Right kidney (tissue), 1 donor: Measurements from ENCODE around the gene HOMER3.

ENCODE experiments used
- DNase-seq: peaks from one replicate; pipeline ENCODE4 v3.0.0-alpha.2; 2016

HOMER3 gene

DNA sequence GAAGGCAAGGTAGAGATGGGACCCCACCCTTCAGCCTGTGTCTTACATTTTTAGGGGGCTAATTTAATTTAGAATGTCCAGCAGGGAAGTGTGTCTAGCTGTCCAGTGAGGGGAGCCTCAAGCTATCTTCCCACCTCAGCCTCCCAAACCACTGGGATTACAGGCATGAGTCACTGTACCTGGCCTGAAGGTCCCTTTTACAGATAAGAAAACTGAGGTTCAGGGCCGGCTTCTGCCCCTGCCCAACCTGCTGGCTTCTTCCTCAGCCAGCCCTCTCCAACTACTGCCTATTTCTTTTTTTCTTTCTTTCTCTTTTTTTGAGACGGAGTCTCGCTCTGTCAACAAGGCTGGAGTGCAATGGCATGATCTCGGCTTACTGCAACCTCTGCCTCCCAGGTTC, 19.4 kb upstream of the HOMER3 start:
- DNase-seq: no peak

DNA sequence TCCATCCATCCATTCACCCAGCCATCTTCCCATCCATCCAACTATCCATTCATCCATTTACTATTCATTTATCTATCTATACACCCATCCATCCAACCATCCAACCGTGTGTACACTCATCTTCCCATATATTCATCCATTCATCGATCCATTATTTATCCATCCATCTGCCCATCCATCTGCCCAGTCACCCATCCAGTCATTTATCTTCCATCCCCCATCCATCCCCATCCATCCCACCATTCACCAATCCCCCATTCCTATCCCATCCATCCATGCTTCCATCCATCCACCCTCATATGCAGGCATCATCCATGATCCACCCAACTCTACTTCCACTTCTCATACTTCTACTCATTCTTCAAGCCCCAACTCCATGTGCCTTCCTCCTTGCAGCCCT, 14.0 kb upstream of the HOMER3 start:
- DNase-seq: no peak

DNA sequence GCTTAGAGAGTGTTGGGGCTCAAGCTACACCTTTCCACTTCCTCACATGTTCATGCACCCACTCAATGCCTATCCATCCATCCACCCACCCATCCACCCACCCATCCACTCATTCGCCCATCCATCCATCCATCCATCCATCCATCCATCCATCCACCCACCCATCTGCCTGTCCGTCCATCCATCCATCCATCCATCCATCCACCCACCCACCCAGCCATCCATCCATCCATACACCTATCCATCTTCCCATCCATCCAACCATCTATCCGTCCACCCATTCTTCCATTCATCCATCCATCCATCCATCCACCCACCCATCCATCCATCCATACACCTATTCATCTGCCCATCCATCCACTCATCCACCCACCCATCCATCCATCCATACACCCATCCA, 13.1 kb upstream of the HOMER3 start:
- DNase-seq: no peak

DNA sequence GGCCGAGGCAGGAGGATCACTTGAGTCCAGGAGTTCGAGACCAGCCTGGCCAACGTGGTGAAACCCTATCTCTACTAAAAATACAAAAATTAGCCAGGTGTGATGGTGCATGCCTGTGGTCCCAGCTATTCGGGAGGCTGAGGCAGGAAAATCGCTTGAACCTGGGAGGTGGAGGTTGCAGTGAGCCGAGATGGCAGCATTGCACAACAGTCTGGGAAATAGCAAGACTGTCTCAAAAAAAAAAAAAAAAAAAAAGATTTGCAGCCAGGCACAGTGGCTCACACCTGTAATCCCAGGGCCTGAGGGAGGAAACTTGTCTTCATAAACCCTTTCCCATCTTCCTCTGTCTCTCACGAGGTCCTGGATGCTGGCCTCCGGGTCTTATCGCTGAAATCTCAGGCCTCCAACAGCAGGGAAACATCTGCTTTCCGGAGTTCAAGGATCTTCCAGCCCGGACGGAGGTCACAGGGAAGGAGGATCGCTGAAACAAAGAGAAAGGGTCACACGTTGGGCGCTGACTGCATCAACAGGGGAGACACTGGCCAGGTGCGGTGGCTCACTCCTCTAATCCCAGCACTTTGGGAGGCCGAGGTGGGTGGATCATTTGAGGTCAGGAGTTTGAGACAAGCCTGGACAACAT, 11.5 kb upstream of the HOMER3 start:
- peak; percentile 38 for DNase-seq

DNA sequence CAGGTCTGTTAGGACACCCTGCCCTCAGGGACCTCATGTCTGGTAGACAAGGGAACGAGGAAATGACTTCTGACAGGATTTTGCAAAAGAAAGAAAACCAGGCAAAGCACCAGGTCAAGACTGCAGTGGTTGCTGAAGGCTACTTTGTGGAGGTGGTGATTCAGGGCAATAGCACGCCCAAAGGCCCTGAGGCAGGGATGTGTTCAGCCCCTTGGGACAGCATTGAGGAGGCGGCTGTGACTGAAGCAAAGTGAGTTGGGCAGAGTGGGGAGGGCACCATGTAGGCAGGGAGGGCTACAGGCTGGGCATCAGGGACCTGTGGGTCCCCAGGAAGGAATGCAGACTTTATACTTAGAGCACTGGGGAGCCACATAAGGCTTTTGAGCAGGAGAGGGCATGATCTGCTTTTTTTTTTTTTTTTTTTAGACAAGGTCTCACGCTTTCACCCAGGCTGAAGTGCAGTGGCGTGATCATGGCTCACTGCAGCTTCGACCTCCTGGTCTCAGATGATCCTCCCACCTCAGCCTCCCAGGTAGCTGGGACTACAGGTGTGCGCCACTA, 10.8 kb upstream of the HOMER3 start:
- no peak for DNase-seq

DNA sequence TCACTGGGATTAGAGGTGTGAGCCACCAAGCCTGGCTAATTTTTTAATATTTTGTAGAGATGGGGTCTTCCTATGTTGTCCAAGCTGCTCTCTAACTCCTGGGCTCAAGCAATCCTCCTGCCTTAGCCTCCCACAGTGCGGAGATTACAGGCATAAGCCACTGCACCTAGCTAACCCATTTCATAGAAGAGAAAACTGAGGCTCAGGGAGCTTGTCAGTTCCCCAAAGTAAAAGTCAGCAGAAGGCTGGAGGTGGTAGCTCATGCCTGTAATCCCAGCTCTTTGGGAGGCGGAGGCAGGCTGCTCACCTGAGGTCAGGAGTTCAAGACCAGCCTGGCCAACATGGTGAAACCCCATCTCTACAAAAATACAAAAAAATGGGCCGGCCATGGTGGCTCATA, 8.8 kb upstream of the HOMER3 start:
- DNase-seq: no peak

DNA sequence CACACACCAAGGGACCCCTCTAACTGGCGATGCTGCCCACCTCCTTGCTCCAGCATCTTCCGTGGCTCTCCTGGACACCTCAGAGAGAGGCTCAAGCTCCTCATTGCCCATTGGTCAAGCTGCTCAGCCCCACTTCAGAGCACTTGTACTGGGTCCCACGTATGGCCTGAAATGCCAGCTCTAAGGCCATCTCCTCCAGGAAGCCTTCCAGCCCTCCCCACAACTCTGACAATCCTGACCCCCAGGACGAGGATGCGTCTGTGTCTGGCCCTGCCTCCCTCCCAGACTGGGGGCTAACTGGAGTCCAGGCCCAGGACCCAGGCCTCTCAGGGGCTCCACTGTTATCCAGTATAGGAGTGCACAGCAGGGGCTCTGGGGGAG, 7.9 kb upstream of the HOMER3 start:
- DNase-seq: no peak

DNA sequence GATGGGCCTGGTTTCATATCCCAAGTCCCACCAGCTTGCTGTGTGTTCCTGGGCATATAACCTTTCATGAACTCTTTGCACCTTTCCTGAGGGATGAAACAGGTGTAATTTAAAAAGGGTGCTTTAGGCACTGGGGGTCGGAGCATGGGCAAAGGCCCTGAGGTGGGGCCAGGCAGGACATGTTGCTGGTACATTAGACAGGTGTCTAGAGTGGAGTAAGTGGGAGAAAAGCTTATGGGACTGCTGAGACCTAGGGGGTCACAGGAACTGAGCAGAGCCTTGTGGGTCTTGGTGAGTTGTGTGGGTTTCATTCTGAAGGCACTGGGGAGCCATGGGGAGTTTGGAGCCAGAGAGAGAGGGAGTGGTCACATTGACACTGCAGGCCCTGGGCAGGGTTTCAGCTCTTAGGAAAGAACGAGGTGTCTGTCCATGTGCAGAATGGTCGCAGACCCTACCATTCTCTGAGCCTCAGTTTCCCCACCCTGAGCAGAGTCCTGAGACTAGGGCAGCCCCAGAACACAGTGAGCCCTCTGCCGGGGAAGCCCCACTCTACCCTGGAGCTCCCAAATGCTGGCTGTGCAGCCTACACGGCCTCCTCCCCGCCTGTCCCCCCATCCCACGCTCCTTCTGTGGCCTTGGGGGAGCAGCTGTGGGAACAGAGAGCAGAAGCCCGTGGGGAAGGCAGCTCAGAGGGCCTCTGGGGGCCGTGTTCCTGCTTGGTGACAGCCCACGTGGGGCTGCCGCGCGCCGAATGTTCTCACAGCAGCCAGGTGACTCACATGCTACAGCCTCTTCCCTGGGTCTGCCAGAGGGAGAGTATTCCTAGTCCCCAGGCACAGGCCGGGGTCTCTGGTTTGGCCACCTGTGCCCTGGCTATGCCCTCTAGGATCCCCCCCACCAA, 7.3 kb upstream of the HOMER3 start:
- no peak for DNase-seq

DNA sequence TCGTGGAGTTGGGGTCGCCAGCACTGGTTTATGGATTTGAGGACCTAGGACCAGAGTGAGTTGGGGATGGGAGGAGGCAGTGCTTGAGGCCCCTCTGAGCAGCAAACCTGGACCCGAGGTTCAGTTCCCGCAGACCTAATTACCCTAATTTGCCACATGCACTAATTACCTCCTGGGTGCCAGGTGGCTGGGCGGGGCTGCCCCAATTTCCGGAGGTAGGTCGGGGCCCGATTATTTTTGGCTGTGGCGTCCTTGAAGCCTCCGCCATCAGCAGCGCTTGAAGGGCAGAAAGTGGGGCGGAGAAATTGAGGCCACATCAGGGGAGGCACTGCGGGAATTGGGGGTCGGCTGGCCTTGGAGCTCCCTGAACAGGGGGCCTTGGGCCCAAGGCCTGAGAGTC, 5.9 kb upstream of the HOMER3 start:
- no peak for DNase-seq

DNA sequence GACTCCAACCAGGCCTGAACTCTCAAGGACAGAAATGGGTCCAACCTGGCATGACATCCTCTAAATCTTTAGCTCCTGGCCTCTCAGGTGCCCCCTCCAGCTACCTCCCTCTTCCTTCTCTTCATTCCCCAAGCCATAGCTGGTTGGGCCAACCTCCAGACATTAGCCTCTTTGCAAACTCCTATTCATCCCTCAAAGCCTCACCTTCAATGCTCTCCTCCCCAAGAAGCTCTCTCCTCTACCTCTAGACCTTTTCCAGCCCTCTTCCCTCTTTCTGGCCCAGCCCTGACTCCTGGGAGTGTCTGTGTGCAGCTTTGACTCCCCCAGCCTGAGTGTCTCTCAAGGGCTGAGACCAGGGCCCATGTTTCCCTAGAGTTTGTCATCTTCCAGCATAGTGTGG, 5.3 kb upstream of the HOMER3 start:
- DNase-seq: no peak

DNA sequence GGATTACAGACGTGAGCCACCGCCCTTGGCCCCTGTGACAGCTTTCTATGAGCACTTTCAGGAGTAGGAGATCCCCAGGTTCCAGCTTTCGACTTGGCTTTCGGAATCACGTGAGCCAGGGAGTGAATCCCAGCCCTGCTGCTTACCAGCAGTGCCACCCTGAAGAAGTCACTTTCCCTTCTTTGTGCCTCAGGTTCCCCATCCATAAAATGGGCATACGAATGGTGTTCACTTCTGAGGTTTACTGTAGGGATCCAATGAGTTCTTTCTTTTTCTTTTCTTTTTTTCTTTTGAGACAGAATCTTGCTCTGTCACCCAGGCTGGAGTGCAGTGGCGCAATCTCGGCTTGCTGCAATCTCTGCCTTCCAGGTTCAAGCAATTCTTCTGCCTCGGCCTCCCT, 4.3 kb upstream of the HOMER3 start:
- no peak for DNase-seq

DNA sequence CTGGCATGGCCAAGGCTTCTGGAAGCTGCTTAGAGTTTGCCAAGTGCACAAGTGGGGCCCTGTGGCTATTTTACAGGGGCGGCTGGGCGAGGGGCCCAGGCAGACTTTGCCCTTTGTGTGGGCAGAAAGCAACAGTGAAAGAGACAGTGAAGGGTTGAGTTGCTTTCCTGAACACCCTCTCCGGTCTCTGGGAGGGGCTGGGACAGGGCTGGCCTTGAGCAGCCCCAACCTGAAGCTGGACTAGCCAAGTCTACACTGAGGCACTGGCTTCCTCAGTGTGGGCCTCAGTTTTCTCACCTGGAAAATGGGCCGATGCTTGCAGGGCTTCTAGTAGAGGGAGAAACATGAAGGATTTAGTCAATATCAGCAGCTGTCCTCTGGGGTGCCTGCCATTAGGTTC, 2.4 kb upstream of the HOMER3 start:
- DNase-seq: no peak

DNA sequence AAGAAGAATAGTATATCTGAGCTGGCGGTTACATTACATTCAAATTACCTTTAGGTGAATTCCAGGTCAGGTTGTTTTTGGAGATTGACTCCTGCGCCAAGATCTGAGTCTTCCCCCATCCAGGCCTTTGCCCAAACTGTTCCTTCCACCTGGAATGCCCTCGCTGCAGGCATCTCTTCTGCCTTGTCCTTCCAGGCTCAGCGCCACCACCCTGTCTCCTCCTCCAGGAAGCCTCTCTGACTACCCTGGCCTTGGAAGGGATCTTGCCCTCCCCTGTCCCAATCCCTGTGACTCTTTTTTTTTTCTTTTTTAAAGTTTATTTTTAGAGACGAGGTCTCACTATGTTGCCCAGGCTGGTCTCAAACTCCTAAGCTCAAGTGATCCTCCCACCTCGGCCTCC, 1.7 kb upstream of the HOMER3 start:
- no peak for DNase-seq

DNA sequence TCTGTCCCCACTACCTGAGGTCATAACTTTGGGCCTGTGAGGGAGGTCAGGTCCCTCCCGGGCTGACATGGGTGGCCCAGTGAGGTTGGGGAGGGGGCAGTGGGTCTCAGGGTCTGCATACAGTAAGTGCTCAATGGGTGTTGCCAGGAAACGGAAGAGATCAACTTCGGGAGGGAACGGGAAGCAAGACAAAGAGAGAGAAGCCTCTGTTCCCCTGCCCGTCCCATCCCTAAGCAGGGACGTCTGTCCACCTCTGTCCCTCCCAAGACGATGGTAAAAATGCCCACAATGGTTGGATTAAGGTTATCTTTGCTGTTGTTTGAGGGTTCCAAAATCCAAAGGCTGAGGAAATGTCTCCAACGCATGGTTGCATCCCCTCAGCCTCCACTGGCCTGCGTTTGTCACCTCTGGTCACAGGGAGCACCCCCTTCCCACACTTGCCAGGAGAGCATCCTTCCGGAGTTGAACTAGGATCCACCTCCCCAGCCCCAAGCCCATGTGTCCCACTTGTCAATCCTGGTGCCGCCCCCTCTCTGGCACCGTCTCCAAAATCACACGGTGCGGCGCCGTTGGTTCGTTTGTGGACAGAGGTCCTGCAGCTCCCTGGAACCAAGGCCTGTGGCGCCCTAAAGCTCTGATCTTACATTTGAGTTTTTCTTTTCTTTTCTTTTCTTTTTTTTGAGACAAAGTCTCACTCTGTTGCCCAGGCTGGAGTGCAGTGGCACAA, 774 bp upstream of the HOMER3 start:
- DNase-seq: peak; percentile 47

DNA sequence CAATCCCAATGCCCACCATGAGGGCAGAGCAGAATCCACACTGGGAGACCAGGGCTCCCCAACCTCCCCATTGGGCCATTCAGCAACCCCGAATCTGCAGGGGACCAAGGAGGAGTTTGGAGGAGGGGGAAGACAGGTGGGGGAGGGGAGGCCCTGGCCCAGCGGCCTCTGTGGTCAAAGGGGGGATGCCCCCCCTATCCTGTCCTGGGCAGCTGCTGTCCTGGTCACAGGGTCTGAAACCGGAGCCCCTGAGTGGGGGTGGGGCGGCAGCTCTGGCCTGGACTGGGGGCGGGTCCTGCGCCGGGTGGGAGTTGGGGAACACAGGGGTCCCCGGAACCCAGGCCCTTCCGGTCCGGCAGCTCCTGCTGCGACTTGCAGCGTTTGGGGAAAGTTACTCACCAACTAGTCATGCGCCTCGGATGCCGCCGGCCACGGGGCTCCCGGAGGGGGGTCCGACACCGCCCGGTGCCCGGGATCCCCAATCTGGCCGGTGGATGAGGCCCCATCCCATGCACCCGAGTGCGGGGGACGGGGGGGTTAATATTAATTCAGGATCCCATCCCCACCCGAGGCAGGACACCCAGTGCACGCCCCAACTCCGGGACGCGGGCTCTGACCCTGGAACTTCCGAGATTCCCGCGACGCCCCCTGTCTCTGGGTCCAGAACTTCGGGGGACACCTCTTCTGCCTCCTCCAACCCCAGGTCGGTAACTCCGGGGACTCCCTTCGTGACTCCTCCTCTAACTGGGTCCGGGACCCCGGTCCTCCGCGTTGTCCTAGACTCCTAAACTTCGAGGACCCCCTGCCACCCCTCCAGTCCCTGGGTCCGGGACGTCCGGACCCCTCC, 872 bp downstream of the HOMER3 start:
- peak; percentile 60 for DNase-seq

DNA sequence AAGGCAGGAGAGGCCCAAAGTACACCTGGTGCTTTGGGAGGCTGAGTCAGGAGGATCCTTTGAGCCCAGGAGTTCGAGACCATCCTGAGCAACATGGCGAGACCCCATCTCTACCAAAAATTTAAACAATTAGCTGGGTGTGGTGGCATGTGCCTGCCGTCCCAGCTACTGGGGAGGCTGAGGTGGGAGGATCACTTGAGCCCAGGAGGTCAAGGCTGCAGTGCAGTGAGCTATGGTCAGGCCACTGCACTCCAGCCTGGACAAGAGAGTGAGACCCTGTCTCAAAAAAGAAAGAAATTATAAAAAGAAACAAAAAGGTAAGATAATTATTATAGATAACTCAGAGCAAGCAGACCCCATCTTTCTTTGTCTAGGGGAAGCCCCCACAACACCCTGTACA, 1.9 kb downstream of the HOMER3 start:
- DNase-seq: no peak

DNA sequence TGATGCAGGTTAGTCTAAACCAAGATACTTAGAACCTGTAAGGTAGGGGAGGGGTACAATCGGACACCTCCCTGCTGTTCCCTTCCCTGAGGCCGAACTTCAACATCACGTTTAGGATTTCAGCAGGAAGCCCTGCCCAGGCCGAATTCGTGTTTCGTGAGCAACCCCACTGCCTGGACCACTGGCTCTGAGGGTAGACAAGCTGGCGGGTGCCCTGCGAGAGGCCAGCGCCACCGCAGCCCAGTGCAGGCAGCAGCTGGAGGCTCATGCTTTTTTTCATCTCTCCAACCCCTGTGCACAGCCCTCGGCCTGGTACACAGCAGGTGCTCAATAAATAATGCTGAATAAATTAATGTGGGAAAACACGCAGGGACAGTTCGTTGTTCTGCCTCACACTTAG, 7.7 kb downstream of the HOMER3 start:
- DNase-seq: no peak

DNA sequence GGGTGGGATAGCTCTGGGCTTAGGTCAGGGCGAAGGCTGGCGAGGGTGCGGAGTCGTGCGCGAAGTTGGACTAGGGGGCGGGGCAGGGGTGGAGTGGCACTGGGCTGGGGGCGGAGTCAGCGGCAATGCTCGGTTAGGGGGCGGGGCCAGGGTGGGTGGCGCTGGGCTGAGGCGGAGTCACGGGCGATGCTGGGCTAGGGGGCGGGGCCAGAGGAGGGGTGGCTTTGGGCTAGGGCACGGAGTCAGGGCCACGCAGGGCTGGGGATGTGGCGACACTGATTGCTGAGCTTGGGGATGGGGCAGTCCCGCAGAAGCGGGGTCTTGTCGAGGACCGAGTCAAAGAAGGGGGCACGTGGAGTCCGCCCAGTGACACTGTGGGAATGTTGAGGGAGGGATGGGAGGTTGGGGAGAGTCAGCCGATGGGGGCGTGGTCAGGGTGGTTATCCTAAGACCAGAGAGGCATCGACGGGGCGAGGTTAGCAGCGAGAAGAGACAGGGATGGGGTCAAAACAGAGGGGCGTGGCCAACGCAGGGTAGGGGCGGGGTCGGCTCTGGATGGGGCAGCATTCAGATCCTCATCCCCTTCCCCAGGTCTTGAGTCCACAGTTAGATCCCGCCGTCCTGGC, 8.7 kb downstream of the HOMER3 start:
- no peak for DNase-seq

DNA sequence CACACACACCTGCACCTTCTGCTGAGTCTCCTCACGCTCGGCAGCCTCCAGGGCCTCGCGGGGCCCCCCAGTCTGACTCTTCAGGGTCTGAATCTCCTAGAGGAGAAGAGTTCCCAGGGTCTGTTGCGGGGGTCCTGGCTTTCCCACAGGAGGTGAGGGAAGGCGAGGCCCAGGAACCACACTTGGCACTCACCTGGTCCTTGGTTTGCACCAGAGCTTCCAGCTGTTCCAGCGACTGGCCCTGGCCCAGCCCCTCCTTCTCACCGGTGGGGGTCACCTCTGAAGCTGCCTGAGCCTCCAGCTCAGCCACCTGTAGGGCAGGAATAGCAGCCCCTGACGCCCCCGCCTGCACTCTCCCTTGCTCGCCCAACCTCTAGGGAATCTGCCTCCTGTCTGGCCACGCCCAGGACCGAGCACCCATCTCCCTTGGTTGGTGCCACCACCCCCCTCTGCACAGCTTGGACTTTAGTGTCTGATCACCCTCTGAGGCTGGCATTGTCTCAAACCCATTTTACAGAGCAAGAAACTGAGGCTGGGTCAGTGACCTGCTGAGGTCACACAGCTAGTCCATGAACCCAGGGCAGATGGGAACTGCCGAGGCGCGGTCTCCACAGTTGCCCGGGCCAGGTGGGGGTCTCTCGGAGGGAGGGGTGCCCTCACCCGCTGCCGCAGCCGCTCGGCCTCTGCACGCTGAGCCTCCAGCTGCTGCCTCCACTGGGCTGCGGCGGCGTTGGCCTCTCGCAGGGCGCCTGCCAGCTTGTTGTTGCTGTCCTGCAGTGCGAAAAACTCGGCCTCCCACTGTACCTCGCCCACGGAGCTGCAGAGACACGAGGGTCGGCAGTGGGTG, 9.5 kb downstream of the HOMER3 start:
- no peak for DNase-seq

DNA sequence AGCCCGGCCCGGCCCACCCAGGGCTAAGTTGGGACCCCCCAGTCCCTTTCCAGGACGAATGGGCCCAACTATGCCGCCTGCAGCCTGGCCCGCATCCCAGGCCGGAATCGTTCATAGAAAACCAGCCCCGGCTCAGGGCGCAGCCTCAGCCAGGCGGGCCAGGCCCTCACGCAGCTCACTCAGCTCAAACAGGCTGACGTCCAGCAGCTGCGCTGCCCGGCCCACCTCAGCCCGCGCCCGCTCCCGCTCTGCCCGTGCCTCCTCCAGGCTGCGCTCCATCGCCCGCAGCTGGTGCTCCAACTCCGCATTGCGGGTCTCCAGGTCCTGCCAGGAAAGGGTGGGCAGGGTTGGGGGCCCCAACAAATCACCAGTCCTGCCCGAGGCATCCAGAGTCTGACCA, 11.7 kb downstream of the HOMER3 start:
- DNase-seq: no peak
